Activated CD4-positive, alpha-beta T cell treated with anti-CD3 and anti-CD28 coated beads for 48 hours (primary cell): Measurements from ENCODE around the gene NCR2.
"Not testable (repeated sequence)": the region's sequence is repeated elsewhere in the genome, so short reads cannot be mapped to it uniquely, and the experiment has no call there.

Experiments used
- DNase-seq: peaks from one replicate; pipeline ENCODE4 v3.0.0-alpha.2; 2020

NCR2 gene, protein sequence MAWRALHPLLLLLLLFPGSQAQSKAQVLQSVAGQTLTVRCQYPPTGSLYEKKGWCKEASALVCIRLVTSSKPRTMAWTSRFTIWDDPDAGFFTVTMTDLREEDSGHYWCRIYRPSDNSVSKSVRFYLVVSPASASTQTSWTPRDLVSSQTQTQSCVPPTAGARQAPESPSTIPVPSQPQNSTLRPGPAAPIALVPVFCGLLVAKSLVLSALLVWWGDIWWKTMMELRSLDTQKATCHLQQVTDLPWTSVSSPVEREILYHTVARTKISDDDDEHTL

DNA sequence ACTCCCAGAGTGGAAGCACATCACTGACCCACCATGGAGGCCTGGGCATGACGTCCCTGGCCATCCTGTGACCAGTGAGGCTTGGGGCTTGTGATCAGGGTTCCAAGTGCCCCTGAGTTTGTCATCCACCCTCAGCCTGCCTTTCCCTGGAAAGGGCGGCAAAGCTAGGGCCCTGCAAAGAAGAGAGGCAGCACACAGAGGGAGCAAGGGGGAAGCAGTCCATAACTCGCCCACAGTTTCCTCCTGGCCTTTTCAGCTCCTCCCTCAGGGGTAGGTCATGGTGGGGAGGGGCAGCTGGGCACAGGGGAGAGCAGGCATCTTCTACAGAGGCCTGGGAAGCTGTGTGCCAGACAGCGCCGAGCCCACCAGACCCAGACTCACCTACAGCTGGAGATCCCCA is at the start of gene NCR2:
TSS of gene NCR2 (plus strand) at position 313 of the 400 bp plus-strand sequence. CDS start 269 bp downstream, outside the sequence.
- no peak for DNase-seq

DNA sequence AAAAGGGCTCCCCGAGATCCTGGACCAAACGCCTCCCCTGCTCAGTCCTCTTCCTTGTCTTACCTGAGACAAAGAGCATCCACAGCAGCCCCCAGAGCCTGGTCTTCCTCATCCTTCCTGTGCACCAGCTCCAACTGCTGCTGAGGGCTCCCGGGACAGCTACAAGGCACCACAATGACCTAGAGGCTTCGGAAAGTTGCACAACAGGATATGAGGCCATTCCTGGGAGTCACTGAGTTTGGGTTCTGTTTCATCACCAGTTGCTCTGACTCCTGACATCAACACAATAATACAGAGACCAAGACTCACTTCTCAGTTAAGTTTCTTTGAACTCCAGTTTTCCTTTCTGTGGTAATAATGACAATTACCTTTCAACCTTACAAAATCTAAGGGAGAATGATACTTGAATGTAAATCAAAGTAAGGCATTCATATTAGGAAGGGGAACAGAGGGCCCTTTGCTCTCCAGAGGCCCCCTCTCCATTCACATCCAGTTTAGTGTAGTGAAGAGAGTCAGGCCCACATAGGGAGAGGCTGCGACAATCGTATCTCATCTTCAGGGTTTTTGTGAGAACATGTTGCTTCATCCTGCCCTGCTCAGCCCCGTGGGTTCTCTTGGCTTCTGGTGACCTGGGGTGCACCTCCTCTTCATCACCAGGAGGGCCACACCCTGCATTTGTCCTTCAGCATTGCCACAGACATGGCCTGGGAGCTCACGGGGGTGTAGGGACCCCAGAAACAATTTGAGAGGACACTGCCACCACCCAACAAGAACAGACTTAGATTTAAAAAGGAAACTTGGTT is 48.7 kb upstream of the NCR2 start, which contains the start of gene TREM1:
TSS of gene TREM1 (minus strand) at position 139 of the 803 bp plus-strand sequence. CDS start at position 112, 27 bp downstream.
- peak; percentile 9 for DNase-seq

DNA sequence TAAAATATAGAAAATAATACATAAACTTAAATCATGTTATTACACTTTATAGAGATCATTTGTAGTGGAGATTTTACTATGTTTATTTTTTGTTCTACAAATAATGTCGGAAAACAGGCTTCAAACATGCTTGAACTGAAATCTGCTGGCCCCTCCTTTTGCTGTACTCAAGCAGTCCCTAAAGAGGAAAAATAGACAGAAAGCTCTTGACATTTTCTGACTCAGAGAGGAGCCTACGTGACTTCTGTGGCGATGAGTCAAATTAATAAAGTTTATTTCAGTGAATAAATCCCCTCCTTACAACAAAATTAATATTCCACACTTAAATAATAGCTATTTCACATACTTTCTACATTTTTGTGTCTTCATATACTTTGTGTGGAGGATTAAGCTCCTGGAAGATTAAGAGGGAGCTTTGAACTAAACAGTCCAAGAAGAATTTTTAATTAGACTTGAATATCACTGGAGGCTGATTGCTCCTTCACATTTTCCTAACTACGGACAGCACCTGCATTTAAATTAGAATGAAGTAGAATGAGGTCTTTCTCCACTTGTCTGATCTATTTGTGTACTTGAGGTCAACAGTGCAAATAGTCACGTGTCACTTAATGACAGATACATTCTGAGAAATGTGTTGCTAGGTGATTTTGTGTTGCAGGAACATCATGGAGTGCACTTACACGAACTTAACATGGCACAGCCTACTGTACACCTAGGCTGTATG is 47.2 kb upstream of the NCR2 start:
- DNase-seq, result no peak

DNA sequence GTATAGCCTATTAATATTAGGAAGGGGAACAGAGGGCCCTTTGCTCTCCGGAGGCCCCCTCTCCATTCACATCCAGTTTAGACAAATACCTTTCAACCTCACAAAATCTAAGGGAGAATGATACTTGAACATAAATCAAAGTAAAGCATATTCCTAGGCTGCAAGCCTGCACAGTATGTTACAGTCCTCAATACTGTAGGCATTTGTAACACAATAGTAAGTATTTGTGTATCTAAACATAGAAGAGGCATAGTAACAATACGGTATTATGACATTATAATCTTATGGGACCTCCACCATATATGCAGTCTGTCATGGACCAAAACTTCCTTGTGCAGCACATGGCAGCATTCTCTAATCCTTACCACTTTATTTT is 46.7 kb upstream of the NCR2 start:
- DNase-seq, result no peak

DNA sequence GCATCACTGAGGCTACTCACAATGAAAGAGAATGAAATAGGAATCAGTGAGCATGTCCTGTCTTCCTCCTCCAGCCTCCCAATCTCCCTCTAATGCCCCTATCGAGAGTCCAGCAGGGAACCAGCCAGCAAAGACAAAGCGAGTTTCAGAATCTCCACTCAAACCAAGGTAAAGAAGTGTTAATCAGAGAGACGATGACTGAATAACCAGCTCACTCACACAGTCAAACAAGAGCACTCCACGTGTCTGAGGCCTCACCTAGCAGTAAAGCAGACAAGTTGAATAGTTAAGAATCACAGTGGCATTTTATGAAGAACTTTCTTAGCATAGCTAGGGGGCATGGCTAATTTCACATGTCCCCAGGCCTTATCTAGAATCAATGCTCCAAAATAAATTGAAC is 45.6 kb upstream of the NCR2 start:
- no peak for DNase-seq

DNA sequence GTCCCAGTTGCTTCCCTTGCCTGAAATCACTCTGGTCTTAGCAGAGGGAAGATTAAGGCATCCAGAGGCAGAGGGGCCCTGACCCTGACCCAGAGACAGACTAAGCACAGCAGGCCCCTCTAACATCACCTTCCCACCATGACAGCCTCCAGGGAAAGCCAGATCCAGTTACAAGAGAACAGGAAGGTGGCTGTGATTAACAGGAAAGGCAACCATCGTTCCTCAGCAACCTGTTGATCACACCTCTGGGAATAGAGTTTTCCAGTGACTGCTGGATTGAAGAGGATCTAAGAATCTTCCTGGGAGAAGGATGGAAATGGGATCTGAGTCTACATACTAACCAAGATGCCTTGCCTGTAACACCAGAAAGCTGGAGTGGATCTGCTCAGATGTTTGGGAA is 43.7 kb upstream of the NCR2 start:
- DNase-seq, result no peak

DNA sequence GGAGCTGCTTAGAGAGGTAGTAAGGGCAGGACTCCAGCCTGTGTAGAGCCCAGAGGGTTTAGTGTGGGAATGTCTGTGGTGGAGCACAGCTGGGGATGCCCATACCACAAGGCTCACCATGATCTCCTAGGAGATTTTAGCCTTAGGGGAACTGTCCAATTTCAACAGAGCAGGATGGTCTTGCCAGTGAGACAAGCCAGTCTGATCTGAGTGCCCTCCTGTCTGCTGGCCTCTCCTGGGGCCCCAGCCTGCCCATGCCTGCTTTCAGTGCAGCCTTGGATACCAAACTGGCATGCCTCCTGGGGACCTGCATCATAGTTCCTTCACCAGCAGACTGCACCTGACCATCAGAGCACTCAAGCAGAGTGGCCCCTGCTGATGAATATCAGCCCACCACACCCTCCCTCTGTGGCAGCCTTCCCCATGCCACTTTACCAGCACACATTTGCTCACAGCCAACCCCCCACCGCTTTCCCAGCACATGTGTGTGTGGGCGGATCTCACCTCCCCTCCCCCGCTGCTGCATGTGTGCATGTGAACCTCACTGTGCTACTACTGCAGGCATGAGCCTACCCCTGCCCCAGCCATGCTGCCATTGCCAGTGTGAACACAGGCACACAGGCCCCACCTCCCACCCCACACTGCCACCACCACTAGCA is 41.1 kb upstream of the NCR2 start:
- DNase-seq, result peak; percentile 40

DNA sequence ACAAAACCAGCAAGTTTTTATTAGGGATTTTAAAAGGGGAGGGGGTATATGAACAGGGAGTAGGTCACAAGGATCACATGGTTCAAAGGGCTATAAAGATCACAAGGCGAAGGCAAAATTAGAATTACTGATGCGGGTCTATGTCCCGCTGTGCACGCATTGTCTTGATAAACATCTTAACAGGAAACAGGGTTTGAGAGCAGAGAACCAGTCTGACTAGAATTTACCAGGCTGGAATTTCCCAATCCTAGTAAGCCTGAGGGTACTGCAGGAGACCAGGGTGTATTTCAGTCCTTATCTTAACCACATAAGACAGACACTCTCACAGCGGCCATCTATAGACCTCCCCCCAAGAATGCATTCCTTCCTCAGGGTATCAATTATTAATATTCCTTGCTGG is 38.2 kb upstream of the NCR2 start:
- DNase-seq, result not testable (repeated sequence)

DNA sequence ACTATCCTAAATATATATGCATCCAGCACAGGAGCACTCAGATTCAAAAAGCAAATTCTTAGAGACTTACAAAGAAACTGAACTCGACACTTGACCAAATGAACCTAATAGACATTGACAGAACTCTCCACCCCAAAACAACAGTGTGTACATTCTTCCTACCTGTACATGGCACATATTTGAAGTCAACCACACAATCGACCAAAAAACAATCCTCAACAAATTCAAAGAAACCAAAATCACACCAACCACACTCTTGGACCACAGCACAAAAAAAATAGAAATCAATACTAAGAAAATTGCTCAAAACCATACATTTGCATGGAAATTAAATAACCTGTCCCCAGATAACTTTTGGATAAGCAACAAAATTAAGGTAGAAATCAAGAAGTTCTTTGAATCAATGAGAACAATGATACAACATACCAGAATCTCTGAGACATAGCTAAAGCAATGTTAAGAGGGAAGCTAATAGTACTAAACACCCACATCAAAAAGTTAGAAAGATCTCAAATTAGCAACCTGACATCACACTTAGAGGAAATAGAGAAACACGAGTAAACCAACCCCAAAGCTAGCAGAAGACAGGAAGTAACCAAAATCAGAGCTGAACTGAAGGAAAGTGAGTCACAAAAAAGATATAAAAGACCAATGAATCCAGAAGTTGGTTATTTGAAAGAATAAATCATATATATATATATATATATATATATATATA is 36.5 kb upstream of the NCR2 start:
- DNase-seq, result no peak

DNA sequence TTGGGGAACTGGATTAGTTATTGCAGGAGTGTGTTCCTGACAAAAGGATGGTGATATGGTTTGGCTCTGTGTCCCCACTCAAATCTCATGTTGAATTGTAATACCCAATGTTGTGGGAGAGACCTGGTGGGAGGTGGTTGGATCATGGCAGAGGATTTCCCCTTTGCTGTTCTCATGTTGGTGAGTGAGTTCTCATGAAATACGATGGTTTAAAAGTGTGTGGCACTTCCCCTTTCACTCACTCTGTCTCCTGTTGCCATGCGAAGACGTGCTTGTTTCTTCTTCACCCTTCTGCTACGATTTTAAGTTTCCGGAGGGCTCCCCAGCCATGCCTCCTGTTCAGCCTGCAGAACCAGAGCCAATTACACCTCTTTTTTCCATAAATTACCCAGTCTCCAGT is 32.8 kb upstream of the NCR2 start:
- no peak for DNase-seq

DNA sequence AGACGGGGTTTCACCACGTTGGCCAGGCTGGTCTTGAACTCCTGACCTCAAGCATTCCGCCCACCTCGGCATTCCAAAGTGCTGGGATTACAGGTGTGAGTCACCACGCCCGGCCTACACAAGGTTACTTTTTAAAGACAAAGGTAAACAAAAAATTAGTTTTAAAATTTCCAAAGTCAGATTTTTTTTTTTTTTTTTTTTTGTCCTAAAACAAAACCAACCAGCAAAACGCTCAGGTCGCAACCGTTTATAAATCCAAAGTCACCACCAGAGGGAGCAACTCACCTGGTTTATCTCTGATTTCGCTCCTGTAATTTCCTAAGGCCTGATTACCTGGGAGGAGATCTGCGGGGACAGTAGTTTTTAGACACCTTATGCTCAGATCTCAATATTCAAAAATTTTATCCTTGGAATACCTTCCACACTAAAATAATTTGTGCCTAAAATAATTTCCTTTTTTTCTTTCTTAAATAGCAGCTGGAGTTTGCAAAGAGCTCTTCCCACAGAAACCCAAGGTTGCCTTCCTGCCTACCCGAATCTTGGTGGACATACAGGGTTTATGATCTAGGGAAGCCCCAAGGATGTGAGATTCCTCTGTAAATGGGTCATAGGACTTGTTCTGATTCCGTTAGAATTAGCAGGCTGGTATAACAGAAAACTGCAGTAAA is 29.1 kb upstream of the NCR2 start:
- DNase-seq, result peak; percentile 50

DNA sequence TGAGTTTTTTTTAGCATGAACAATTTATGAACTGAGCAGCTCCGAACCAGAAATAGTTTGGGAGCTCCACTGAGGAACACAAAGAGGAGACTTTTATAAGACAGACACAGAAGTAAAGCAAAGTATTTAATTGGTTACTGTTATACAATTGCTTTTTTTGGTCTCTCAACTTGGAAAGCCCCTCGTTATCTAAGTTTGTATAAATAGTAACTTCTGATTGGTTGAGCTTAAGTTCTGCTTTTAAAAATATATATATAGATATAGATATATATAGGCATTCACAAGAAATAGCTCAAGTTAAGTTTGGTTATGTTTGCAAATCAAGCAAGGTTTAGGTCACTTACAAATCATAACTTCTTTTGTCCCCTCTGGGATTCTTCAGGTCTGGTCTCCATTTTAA is 20.2 kb upstream of the NCR2 start:
- DNase-seq, result no peak

DNA sequence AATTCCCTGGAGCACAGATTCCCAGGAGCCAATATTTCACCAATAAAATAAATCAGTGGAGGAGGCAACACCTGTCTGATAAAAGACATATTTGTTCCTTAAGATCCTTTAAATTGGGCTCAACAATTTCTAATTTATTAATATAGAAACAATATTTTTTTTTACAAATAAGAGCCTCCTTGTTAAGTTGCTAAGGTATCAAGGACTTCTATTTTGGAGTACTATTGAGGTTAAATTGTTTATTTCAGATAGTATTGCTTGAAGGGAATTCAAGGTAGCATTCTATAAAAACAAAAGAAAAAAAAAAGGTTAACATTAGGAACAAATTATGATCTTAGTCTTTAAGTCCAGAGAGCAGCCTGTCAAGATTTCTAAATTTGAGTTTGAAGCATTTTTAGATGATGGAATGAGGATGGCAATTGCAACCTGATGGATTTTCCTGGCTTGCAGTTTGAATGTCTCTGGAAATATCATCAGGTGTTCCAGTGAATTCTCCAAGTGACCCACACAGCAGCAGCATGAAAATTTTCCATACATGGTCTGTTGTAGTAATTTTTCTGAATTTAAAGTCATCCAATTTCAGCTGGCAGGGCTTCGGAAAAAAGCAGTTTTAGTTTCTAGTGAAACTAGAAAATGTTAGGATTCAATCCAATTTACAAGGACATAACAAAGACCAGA is 19.3 kb upstream of the NCR2 start:
- DNase-seq, result no peak

DNA sequence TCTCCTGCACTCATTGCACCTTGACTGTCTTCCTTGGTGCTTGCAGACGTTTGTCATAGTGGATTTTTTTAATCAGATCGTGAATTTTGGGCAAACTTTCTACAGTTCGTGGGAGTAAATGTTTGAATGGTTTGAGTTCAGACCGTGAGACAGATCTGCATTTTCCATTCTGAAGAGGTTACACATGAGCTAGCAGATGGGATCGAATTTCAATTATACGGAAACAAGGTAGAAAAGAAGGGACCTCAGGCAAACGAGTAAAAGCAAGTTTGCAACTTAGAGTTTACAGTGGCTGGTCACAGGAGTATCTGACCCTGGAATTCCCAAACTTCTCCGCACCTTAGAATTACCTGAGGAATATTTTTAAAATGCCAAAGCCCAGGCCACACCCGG is 17.2 kb upstream of the NCR2 start:
- no peak for DNase-seq

DNA sequence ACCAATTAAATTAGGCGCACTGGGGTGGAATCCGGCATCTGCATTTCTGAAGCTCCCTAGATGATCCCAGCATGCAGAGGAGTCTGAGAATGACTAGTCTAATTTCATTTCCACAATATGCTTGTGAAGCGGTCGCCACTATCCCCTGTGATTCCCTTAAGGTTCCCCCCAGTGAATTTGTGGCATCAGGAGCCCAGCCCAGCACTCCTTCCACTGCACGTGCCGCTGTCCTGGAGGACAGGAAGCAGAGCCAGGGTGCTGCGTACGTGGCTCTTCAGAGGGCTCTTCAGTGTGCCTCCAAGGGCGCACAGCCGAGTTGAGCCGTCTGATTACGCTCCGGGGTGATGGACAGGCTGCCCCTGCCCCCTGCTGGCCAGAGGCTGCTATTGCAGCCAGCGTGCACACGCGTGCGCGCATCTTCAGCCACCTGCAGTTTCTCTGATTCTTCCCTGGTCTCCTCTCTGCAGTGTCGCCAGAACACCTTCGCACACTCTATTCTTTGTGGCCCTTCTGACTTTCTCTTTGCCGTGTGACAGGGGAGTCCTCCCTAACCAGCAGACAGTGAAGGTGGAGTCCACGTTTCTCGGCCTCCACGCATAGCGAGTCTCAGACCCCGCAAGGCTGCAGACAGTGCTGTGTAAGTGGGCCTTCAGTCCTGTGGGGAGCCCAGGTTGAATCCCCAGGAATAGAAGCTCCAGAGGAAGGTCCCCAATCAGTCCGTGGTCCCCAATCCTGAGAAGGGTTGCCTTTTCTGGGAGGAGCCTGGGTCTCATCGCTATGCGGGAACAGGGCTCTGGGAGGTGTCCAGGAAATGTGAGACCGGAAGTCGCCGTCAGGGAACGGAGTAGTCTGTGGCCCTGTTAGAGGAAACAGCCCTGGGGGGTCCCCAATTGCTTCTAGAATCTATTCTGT is 16.5 kb upstream of the NCR2 start:
- peak; percentile 90 for DNase-seq

DNA sequence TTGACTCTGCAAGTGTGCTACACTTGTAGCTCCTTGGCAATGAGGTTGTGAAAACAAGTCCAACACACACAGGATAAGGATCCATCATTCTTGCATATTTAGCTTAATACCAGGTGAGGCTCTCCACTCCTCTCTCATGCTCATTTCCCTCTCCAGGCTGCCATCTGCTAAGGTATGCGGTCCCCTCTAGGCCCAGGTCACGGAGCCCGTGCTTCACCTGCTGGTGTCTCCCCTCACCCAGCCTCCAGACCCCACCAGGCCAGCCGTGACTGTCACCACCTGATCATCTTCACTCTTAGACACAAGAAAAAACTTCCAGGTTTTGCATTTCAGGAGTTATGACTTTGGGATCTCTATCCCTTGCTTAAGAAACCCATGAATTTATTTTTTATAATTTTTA is 14.2 kb upstream of the NCR2 start:
- DNase-seq, result no peak

DNA sequence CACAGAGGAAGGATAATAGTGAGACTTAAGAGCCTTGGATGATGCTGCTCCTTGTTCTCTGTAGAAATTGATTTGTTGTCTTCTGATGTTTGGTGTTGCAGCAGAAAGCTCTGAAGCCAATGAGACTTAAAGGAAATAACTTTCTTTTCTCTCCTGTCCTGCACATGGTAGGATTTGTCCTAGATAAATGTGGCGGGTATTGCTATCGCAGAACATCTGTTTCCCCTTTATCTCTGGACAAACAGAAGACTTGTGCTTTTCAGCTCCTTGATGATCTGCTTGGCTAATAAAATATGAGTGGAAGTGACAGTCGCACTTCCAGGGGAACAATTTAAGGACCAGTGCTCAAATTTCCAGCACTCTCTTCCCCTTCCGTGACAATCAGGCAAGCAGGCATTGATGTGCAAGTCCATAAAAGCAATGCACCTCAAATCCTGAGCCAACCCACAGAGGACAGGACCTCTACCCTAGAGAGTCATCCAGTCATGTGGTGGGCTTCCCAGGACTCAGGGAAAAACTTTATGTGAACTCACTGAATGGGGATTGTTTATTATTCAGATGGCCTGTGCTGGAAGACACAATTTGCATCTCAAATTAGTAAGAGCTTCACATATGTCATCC is 9.9 kb upstream of the NCR2 start:
- DNase-seq, result no peak

DNA sequence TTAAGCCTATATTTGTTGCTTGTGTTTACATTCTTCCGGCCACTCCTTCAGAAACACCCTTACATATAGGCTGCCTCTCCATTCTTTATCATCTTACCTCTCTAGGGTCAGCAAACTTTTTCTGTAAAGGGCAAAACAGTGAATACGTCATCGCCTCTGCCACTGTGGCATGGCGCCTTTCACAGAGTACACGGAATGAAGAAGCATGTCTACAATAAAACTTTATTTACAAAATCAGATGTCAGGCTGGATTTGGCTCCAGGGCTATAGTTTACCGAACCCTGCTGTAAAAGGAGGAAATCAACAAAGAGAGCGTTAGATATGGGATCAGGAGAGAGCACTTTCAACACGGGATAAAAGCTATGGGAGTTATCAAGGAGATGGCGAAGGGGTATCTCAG is 9.3 kb upstream of the NCR2 start:
- no peak for DNase-seq

DNA sequence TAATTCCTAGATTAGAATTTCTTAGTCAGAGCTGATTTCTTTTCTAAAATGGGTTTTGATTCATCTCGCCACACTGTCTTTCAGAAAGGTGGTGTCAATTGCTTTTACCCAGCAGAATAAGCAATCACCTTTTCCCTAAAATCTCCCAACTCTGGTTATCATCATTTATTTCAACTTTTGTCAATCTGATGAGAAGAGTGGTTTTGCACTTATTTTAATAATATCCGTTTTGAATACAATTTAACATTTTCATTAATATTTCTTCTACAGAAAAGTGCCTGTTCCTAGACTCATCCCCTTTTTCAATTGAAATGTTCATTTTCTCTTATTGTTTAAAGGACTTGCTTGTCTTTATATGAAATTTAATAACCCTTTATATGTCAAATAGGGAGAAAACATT is 8.2 kb upstream of the NCR2 start:
- DNase-seq, result no peak
